ENCODE data around the gene ZNF467. TPM values are rescaled to one million over a fixed set of nuclear protein-coding genes. Genes with fewer than 3 reads are reported as not detected.

Gene ZNF467
- total and polyA plus RNA-seq, 12 donors = 2.2 to 10.5 (median 4.7) TPM

GRCh38 chr7:149772956-149773434, 393 bp downstream of the ZNF467 start:
- TF ChIP-seq, protein P1, sequence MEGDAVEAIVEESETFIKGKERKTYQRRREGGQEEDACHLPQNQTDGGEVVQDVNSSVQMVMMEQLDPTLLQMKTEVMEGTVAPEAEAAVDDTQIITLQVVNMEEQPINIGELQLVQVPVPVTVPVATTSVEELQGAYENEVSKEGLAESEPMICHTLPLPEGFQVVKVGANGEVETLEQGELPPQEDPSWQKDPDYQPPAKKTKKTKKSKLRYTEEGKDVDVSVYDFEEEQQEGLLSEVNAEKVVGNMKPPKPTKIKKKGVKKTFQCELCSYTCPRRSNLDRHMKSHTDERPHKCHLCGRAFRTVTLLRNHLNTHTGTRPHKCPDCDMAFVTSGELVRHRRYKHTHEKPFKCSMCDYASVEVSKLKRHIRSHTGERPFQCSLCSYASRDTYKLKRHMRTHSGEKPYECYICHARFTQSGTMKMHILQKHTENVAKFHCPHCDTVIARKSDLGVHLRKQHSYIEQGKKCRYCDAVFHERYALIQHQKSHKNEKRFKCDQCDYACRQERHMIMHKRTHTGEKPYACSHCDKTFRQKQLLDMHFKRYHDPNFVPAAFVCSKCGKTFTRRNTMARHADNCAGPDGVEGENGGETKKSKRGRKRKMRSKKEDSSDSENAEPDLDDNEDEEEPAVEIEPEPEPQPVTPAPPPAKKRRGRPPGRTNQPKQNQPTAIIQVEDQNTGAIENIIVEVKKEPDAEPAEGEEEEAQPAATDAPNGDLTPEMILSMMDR (IDR thresholded peaks at IDR 0.05) = no peak
- peak in 1 of 2 donors; percentile 36 for DNase-seq
- peak overlapping the region; percentile 36 to 74 (median 63) for H3K4me3 ChIP-seq
- ATAC-seq = no peak
- intact Hi-C loops (cut with DNase I) = loop anchor here in 2 of 10 donors (2.0 to 5.0 kb wide), 2 partner anchors 56 to 66 kb away; partner anchors contain the start of gene ZNF862 (in 1 of the 2)
- H3K27me3 ChIP-seq = peaks cover 0 to 1% (median 0%) of the 10 kb centered on the region in 7 donors
- H3K27ac ChIP-seq = peak overlapping the region; percentile 18 to 89 (median 78)
- peaks cover 7 to 50% (median 43%) of the 10 kb centered on the region in 9 donors for H3K4me1 ChIP-seq
- peaks cover 0 to 26% (median 0%) of the 10 kb centered on the region in 9 donors for H3K36me3 ChIP-seq
- no peaks in the 10 kb centered on the region for H3K9me3 ChIP-seq
- 1% methylated on average over 42 to 55 of the region's 55 CpGs for WGBS, 2 donors

DNA sequence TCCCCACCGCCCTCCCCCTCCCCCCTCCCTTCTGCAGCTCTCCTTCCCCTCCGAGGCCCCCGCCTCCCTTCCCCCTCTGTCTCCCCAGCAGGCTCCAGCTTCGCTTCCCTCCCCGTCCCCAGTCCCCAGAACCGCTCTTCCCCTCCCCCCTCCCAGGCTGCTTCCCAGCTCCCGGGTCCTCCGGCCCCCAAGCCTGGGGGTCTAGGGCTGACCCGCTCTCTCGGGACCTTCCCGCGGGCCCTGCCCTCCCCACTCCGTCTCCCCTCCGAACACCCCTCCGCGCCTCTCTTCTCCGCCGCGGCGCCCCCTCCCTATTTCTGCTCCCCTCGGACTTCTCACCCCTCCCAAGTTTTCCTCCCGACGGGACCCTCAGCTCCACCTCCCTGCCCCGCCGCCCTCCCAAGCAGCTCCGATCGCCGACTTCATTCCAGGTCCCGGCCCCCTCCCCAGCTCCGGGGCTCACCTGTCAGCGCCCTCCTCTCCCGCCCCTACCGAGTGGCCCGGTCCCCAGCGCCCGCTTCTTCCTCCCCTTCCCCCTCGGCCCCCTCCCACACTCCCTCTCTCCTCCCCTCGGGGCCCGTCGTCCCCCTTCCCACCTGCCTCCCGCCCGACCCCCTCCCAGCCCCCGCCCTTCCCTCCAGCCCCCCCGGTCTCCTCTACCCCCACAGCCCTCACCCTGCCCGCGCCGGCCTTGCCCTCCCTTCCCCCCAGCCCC, 990 bp downstream of the ZNF467 start:
- peaks cover 0 to 6% (median 0%) of the 10 kb centered on the region in 7 donors for H3K27me3 ChIP-seq
- peak overlapping the region; percentile 29 to 89 (median 78) for H3K27ac ChIP-seq
- peak in 7 of 8 donors; percentile 1 to 22 (median 12) for ATAC-seq
- H3K4me3 ChIP-seq = peak overlapping the region; percentile 25 to 74 (median 63)
- intact Hi-C loops (cut with DNase I) = loop anchor here in 2 of 10 donors (2.0 to 5.0 kb wide), 2 partner anchors 55 to 66 kb away; partner anchors contain the start of gene ZNF862 (in 1 of the 2)
- TF ChIP-seq, protein P1 (IDR thresholded peaks at IDR 0.05) = no peak
- 1 to 2% methylated on average over 43 to 47 of the region's 47 CpGs for WGBS, 2 donors
- no peaks in the 10 kb centered on the region for H3K9me3 ChIP-seq
- peak; percentile 35 to 73 for DNase-seq
- H3K4me1 ChIP-seq = peaks cover 7 to 49% (median 43%) of the 10 kb centered on the region in 9 donors
- peaks cover 0 to 32% (median 0%) of the 10 kb centered on the region in 9 donors for H3K36me3 ChIP-seq

GRCh38 chr7:149771720-149772240, 1.6 kb downstream of the ZNF467 start:
- peaks cover 7 to 43% (median 37%) of the 10 kb centered on the region in 9 donors for H3K4me1 ChIP-seq
- peak; percentile 90 to 93 for DNase-seq
- intact Hi-C loops (cut with DNase I) = loop anchor here in 2 of 10 donors (2.0 to 5.0 kb wide), 2 partner anchors 54 to 67 kb away; partner anchors contain the start of gene ZNF862 (in 1 of the 2)

More at GRCh38 chr7:149771720-149772240, 1.6 kb downstream of the ZNF467 start:
- TF ChIP-seq, protein P1 (IDR thresholded peaks at IDR 0.05) = no peak
- H3K36me3 ChIP-seq = peaks cover 0 to 36% (median 0%) of the 10 kb centered on the region in 9 donors
- no peaks in the 10 kb centered on the region for H3K9me3 ChIP-seq
- peaks cover 0 to 12% (median 2%) of the 10 kb centered on the region in 7 donors for H3K27me3 ChIP-seq
- peak overlapping the region in 9 of 10 donors; percentile 34 to 89 (median 72) for H3K27ac ChIP-seq
- H3K4me3 ChIP-seq = peak overlapping the region in 9 of 10 donors; percentile 48 to 74 (median 64)
- peak; percentile 88 to 95 (median 92) for ATAC-seq
- 1% methylated on average over 24 to 37 of the region's 37 CpGs for WGBS, 2 donors
